ENCODE data around the gene ANKRD6. TPM values are rescaled to one million over a fixed set of nuclear protein-coding genes. Genes with fewer than 3 reads are reported as not detected.

The ANKRD6 gene
- polyA plus RNA-seq, 3 donors, result 0.93 to 3.0 (median 1.2) TPM

GRCh38 chr6:89562093-89562973, 129.4 kb downstream of the ANKRD6 start:
- H3K27me3 Mint-ChIP-seq (ENCODE audit: low read depth in 3 of 3), result peaks cover 0 to 5% (median 0%) of the 10 kb centered on the region in 3 donors
- Histone ChIP-seq H2AFZ (ENCODE audit: insufficient read depth, low read depth, low read length, poor library complexity, severe bottlenecking) (no peak overlapping the region), H3K9me3 (replicated peaks in 1 of 2; ENCODE audit: control insufficient read depth in 1 of 2, insufficient read depth in 1 of 2, low read length in 2 of 2) (peaks cover 0 to 3% of the 10 kb centered on the region in 2 donors), H3K79me2 (ENCODE audit: insufficient read depth, low read length) (no peaks in the 10 kb centered on the region), H3K4me3 (replicated peaks in 1 of 3; ENCODE audit: low read depth in 2 of 3, low read length in 3 of 3) (no peak overlapping the region), H3K9ac (ENCODE audit: insufficient read depth, low read length, poor library complexity, severe bottlenecking) (no peak overlapping the region), H3K27me3 (ENCODE audit: control insufficient read depth in 2 of 2, insufficient read depth in 2 of 2, low read length in 2 of 2) (no peaks in the 10 kb centered on the region), H3K36me3 (replicated peaks in 1 of 2; ENCODE audit: control insufficient read depth in 1 of 2, insufficient read depth in 2 of 2, low read length in 2 of 2) (no peaks in the 10 kb centered on the region), H3K4me2 (replicated peaks; ENCODE audit: extremely low read depth, low read length, poor library complexity, severe bottlenecking) (no peak overlapping the region), H3K4me1 (ENCODE audit: control insufficient read depth in 1 of 2, insufficient read depth in 2 of 2, low read length in 2 of 2) (no peaks in the 10 kb centered on the region), H3K27ac (ENCODE audit: low read depth in 1 of 2, low read length in 2 of 2) (no peak overlapping the region), H4K20me1 (ENCODE audit: insufficient read depth, low read length) (no peaks in the 10 kb centered on the region)
- H3K4me1 Mint-ChIP-seq, result peaks cover 3% of the 10 kb centered on the region
- intact Hi-C loops (cut with micrococcal nuclease), result no loop called here
- peaks cover 0 to 4% (median 3%) of the 10 kb centered on the region in 7 donors for H3K9me3 Mint-ChIP-seq
- no peaks in the 10 kb centered on the region for H3K36me3 Mint-ChIP-seq
- DNase-seq, result no peak
- no peak overlapping the region for H3K4me3 Mint-ChIP-seq
- WGBS (ENCODE audit: insufficient coverage), result 94% methylated on average over 19 of the region's 21 CpGs
- H3K27ac Mint-ChIP-seq, result no peak overlapping the region
- TF ChIP-seq CTCF (IDR thresholded peaks at IDR 0.05), result no peak

GRCh38 chr6:89563866-89564265, 130.9 kb downstream of the ANKRD6 start:
- H2AFZ ChIP-seq (ENCODE audit: insufficient read depth, low read depth, low read length, poor library complexity, severe bottlenecking), result no peak overlapping the region
- H3K9ac ChIP-seq (ENCODE audit: insufficient read depth, low read length, poor library complexity, severe bottlenecking), result no peak overlapping the region
- intact Hi-C loops (cut with micrococcal nuclease), result no loop called here
- H3K27me3 ChIP-seq (ENCODE audit: control insufficient read depth in 2 of 2, insufficient read depth in 2 of 2, low read length in 2 of 2), result no peaks in the 10 kb centered on the region
- Mint-ChIP-seq H3K9me3 (peaks cover 0 to 1% (median 0%) of the 10 kb centered on the region in 7 donors), H3K4me3 (no peak overlapping the region), H3K27ac (no peak overlapping the region), H3K4me1 (peaks cover 3% of the 10 kb centered on the region), H3K36me3 (no peaks in the 10 kb centered on the region), H3K27me3 (ENCODE audit: low read depth in 3 of 3) (peaks cover 0 to 3% (median 0%) of the 10 kb centered on the region in 3 donors)
- H4K20me1 ChIP-seq (ENCODE audit: insufficient read depth, low read length), result no peaks in the 10 kb centered on the region
- H3K9me3 ChIP-seq (replicated peaks in 1 of 2; ENCODE audit: control insufficient read depth in 1 of 2, insufficient read depth in 1 of 2, low read length in 2 of 2), result no peaks in the 10 kb centered on the region
- H3K79me2 ChIP-seq (ENCODE audit: insufficient read depth, low read length), result no peaks in the 10 kb centered on the region
- H3K4me3 ChIP-seq (replicated peaks in 1 of 3; ENCODE audit: low read depth in 2 of 3, low read length in 3 of 3), result no peak overlapping the region
- H3K27ac ChIP-seq (ENCODE audit: low read depth in 1 of 2, low read length in 2 of 2), result no peak overlapping the region
- no peaks in the 10 kb centered on the region for H3K36me3 ChIP-seq (replicated peaks in 1 of 2; ENCODE audit: control insufficient read depth in 1 of 2, insufficient read depth in 2 of 2, low read length in 2 of 2)
- DNase-seq, result no peak
- no peak for TF ChIP-seq CTCF (IDR thresholded peaks at IDR 0.05)
- WGBS (ENCODE audit: insufficient coverage), result 100% methylated on average over 1 of the region's 1 CpG
- no peak overlapping the region for H3K4me2 ChIP-seq (replicated peaks; ENCODE audit: extremely low read depth, low read length, poor library complexity, severe bottlenecking)
- H3K4me1 ChIP-seq (ENCODE audit: control insufficient read depth in 1 of 2, insufficient read depth in 2 of 2, low read length in 2 of 2), result no peaks in the 10 kb centered on the region
